SK-N-MC (cell line): Measurements from ENCODE around the gene VWA1.

Source experiments
- EZH2 ChIP-seq: fragments of 200-600 bp; sonication (generic); IDR thresholded peaks from one replicate; pipeline ENCODE4 v1.6.1; 2017; ENCODE audit warnings: antibody characterized with exemption
- FOXP2 ChIP-seq: optimal IDR thresholded peaks from 2 replicates; pipeline ENCODE3; 2011; ENCODE audit warnings: mild to moderate bottlenecking, moderate library complexity; ENCODE audit not compliant: insufficient read depth; ENCODE audit errors: extremely low read length, control extremely low read depth
- POLR2AphosphoS5 ChIP-seq: IDR thresholded peaks from 2 replicates; pipeline ENCODE4 v1.6.1; 2012; ENCODE audit warnings: mild to moderate bottlenecking, low read depth, low read length, borderline replicate concordance

GRCh38 chr1:1483714-1484113, 48.2 kb downstream of the VWA1 start:
- TF ChIP-seq POLR2AphosphoS5 (no peak), EZH2 (no peak), FOXP2 (no peak)
